H9 (cell line): ENCODE measurements around the gene RPL28. TPM values are rescaled to one million over a fixed set of nuclear protein-coding genes. Genes with fewer than 3 reads are reported as not detected.

Source experiments
- DNase-seq: peaks from one replicate; pipeline ENCODE4 v3.0.0-alpha.2; 2017
- H2AFZ ChIP-seq: one replicate; pipeline ENCODE4 v1.6.1; 2013; ENCODE audit warnings: mild to moderate bottlenecking, low read length, control low read depth, moderate library complexity
- H2AK5ac ChIP-seq: 2 replicates; pipeline ENCODE4 v1.6.1; 2013; ENCODE audit warnings: low read length, control low read depth, mixed read lengths; ENCODE audit not compliant: insufficient read length
- H2BK120ac ChIP-seq: one replicate; pipeline ENCODE4 v1.6.1; 2013; ENCODE audit warnings: low read depth, mild to moderate bottlenecking, low read length, control low read depth, inconsistent platforms; ENCODE audit not compliant: poor library complexity, severe bottlenecking
- H2BK12ac ChIP-seq: 2 replicates; pipeline ENCODE4 v1.6.1; 2013; ENCODE audit warnings: low read length, control low read depth, mixed read lengths, low read depth; ENCODE audit not compliant: insufficient read length
- H2BK15ac ChIP-seq: 2 replicates; pipeline ENCODE4 v1.6.1; 2013; ENCODE audit warnings: low read depth, low read length, control low read depth
- H2BK20ac ChIP-seq: one replicate; pipeline ENCODE4 v1.6.1; 2013; ENCODE audit warnings: low read depth, mild to moderate bottlenecking, low read length, control low read depth, inconsistent platforms; ENCODE audit not compliant: poor library complexity, severe bottlenecking
- H2BK5ac ChIP-seq: 2 replicates; pipeline ENCODE4 v1.6.1; 2013; ENCODE audit warnings: low read length, control low read depth, mixed read lengths; ENCODE audit not compliant: insufficient read length
- H3K14ac ChIP-seq: 2 replicates; pipeline ENCODE4 v1.6.1; 2013; ENCODE audit warnings: low read length, control low read depth; ENCODE audit not compliant: insufficient read depth
- H3K18ac ChIP-seq: 2 replicates; pipeline ENCODE4 v1.6.1; 2013; ENCODE audit warnings: low read depth, mild to moderate bottlenecking, mixed read lengths, low read length, control low read depth; ENCODE audit not compliant: insufficient read length
- H3K23ac ChIP-seq: 2 replicates; pipeline ENCODE4 v1.6.1; 2013; ENCODE audit warnings: low read length, control low read depth, mixed read lengths, low read depth; ENCODE audit not compliant: insufficient read length
- H3K23me2 ChIP-seq: 2 replicates; pipeline ENCODE4 v1.6.1; 2013; ENCODE audit warnings: low read depth, mild to moderate bottlenecking, mixed read lengths, low read length, control low read depth; ENCODE audit not compliant: insufficient read length, poor library complexity, severe bottlenecking
- H3K27ac ChIP-seq: 2 replicates; pipeline ENCODE4 v1.5.1; 2013; ENCODE audit warnings: low read length, control low read depth, mixed read lengths, low read depth; ENCODE audit not compliant: insufficient read length
- H3K27me3 ChIP-seq: 2 replicates; pipeline ENCODE4 v1.6.1; 2013; ENCODE audit warnings: low read length, control low read depth, inconsistent platforms; ENCODE audit not compliant: insufficient read depth
- H3K4ac ChIP-seq: 2 replicates; pipeline ENCODE4 v1.6.1; 2013; ENCODE audit warnings: low read depth, mild to moderate bottlenecking, control low read depth, inconsistent platforms, low read length, moderate library complexity
- H3K4me1 ChIP-seq: 2 replicates; pipeline ENCODE4 v1.6.1; 2013; ENCODE audit warnings: low read length, control low read depth, inconsistent platforms; ENCODE audit not compliant: insufficient read depth
- H3K4me2 ChIP-seq: 2 replicates; pipeline ENCODE4 v1.6.1; 2013; ENCODE audit warnings: low read length, control low read depth, mixed read lengths; ENCODE audit not compliant: insufficient read length, insufficient read depth
- H3K56ac ChIP-seq: 2 replicates; pipeline ENCODE4 v1.6.1; 2013; ENCODE audit warnings: low read depth, mild to moderate bottlenecking, mixed read lengths, low read length, control low read depth; ENCODE audit not compliant: insufficient read length
- H3K79me1 ChIP-seq: 2 replicates; pipeline ENCODE4 v1.6.1; 2013; ENCODE audit warnings: low read depth, mild to moderate bottlenecking, moderate library complexity, low read length, control low read depth, inconsistent platforms; ENCODE audit not compliant: insufficient read depth, poor library complexity, severe bottlenecking
- H3K79me2 ChIP-seq: 2 replicates; pipeline ENCODE4 v1.6.1; 2013; ENCODE audit warnings: low read length, control low read depth, inconsistent platforms; ENCODE audit not compliant: insufficient read depth
- H3K9ac ChIP-seq: 2 replicates; pipeline ENCODE4 v1.6.1; 2013; ENCODE audit warnings: low read length, control low read depth, mixed read lengths; ENCODE audit not compliant: insufficient read length; ENCODE audit errors: extremely low read depth
- H3K9me3 ChIP-seq: one replicate; pipeline ENCODE4 v1.6.1; 2013; ENCODE audit warnings: low read depth, low read length, inconsistent platforms; ENCODE audit not compliant: control insufficient read depth
- H3T11ph ChIP-seq: one replicate; pipeline ENCODE4 v1.6.1; 2013; ENCODE audit warnings: mild to moderate bottlenecking, low read length, control low read depth, inconsistent platforms
- H4K20me1 ChIP-seq: one replicate; pipeline ENCODE4 v1.6.1; 2013; ENCODE audit not compliant: control insufficient read depth, insufficient read length, insufficient read depth
- H4K5ac ChIP-seq: 2 replicates; pipeline ENCODE4 v1.6.1; 2013; ENCODE audit warnings: low read depth, mild to moderate bottlenecking, mixed read lengths, low read length, control low read depth; ENCODE audit not compliant: insufficient read length
- H4K8ac ChIP-seq: replicated peaks from 2 replicates; pipeline ENCODE4 v1.6.1; 2013; ENCODE audit warnings: low read length, control low read depth, mixed read lengths, low read depth; ENCODE audit not compliant: insufficient read length
- H4K91ac ChIP-seq: 2 replicates; pipeline ENCODE4 v1.6.1; 2013; ENCODE audit warnings: low read depth, mild to moderate bottlenecking, moderate library complexity, mixed read lengths, low read length, control low read depth; ENCODE audit not compliant: insufficient read length
- H3K27ac Mint-ChIP-seq, 3 experiments: 2 replicates in 2 of 3; 3 replicates in 1 of 3; pipeline ENCODE4 v1.8.0; 2020 to 2021; ENCODE audit warnings: mixed read lengths in 3 of 3, mild to moderate bottlenecking in 1 of 3, moderate library complexity in 1 of 3
- H3K27me3 Mint-ChIP-seq: 2 replicates; pipeline ENCODE4 v1.8.0; 2021; ENCODE audit warnings: low read depth, mild to moderate bottlenecking, moderate library complexity, mixed read lengths
- H3K36me3 Mint-ChIP-seq, 3 experiments: 2 replicates in 2 of 3; 3 replicates in 1 of 3; pipeline ENCODE4 v1.8.0; 2020 to 2021; ENCODE audit warnings: low read depth in 3 of 3, mixed read lengths in 3 of 3; ENCODE audit not compliant: insufficient read depth in 1 of 3
- H3K4me1 Mint-ChIP-seq, 2 experiments: 2 replicates each; pipeline ENCODE4 v1.8.0; 2020; ENCODE audit warnings: mixed read lengths in 2 of 2
- H3K4me3 Mint-ChIP-seq, 2 experiments: 2 replicates in 1 of 2; 3 replicates in 1 of 2; pipeline ENCODE4 v1.8.0; 2020 to 2021; ENCODE audit warnings: mild to moderate bottlenecking in 2 of 2, mixed read lengths in 2 of 2, moderate library complexity in 1 of 2
- H3K9me3 Mint-ChIP-seq, 2 experiments: 2 replicates in 1 of 2; 3 replicates in 1 of 2; pipeline ENCODE4 v1.8.0; 2020; ENCODE audit warnings: mild to moderate bottlenecking in 2 of 2, mixed read lengths in 2 of 2, moderate library complexity in 1 of 2
- CTCF ChIP-seq: fragments of 200-600 bp; sonication (generic); conservative IDR thresholded peaks from 3 replicates; pipeline ENCODE4 v1.8.0; 2021; ENCODE audit warnings: antibody characterized with exemption, mild to moderate bottlenecking
- whole genome bisulfite sequencing: extraction: QIAGEN DNeasy Blood & Tissue Kit; methylation state at CpG from one replicate; pipeline ENCODE4 v1.1.7; 2013; ENCODE audit warnings: missing lambda C conversion rate, low lambda C conversion rate, mixed read lengths; ENCODE audit not compliant: insufficient read length; ENCODE audit errors: extremely low coverage; 5-methylcytosine and 5-hydroxymethylcytosine counted together
- total RNA-seq: library from RNA; stranded (reverse); gene quantifications from 2 replicates; pipeline ENCODE4 v1.2.1, GENCODE V29; 2021

RPL28 gene
- total RNA-seq, 1 experiment from 2014 or later, result 2,076 TPM

GRCh38 chr19:55358943-55359908, 26.5 kb upstream of the RPL28 start:
- WGBS, result no CpG with 5 or more reads among the region's 32 CpGs
- H2BK15ac ChIP-seq, result no peak overlapping the region
- TF ChIP-seq CTCF, result no peak

More at GRCh38 chr19:55358943-55359908, 26.5 kb upstream of the RPL28 start:
- Histone ChIP-seq H2AK5ac (no peak overlapping the region), H2BK12ac (no peak overlapping the region), H2AFZ (no peak overlapping the region), H3K9me3 (no peaks in the 10 kb centered on the region), H3T11ph (no peak overlapping the region), H3K56ac (no peak overlapping the region), H3K27me3 (peaks cover 2% of the 10 kb centered on the region; the same call in 1 of the 2 replicates), H2BK20ac (no peak overlapping the region), H2BK120ac (no peak overlapping the region), H3K4me1 (no peaks in the 10 kb centered on the region), H3K9ac (no peak overlapping the region), H3K23me2 (no peaks in the 10 kb centered on the region), H4K91ac (no peak overlapping the region), H3K4ac (no peak overlapping the region), H4K20me1 (no peaks in the 10 kb centered on the region), H3K79me2 (no peaks in the 10 kb centered on the region), H2BK5ac (no peak overlapping the region), H4K5ac (no peak overlapping the region), H3K79me1 (no peaks in the 10 kb centered on the region), H4K8ac (no peak overlapping the region), H3K27ac (no peak overlapping the region), H3K23ac (no peak overlapping the region), H3K4me2 (no peak overlapping the region), H3K14ac (no peak overlapping the region; the same call in 1 of the 2 replicates), H3K18ac (no peak overlapping the region)
- Mint-ChIP-seq H3K36me3 (no peaks in the 10 kb centered on the region), H3K4me1 (peaks cover 12 to 23% of the 10 kb centered on the region in 2 experiments), H3K27me3 (peaks cover 58% of the 10 kb centered on the region), H3K9me3 (no peaks in the 10 kb centered on the region), H3K27ac (no peak overlapping the region), H3K4me3 (no peak overlapping the region; a peak in 1 of 5 replicates)
- DNase-seq, result no peak
